HG02588 (cell line): Measurements from ENCODE around the gene NAE1.
"Not testable (repeated sequence)": the region's sequence is repeated elsewhere in the genome, so short reads cannot be mapped to it uniquely, and the experiment has no call there.

Experiments used
- ATAC-seq: cut with Tn5 transposase; IDR thresholded peaks from one replicate; pipeline ENCODE4 v1.9.1; 2021; ENCODE audit warnings: mild to moderate bottlenecking, moderate library complexity; ENCODE audit not compliant: unreplicated experiment

NAE1 gene

DNA sequence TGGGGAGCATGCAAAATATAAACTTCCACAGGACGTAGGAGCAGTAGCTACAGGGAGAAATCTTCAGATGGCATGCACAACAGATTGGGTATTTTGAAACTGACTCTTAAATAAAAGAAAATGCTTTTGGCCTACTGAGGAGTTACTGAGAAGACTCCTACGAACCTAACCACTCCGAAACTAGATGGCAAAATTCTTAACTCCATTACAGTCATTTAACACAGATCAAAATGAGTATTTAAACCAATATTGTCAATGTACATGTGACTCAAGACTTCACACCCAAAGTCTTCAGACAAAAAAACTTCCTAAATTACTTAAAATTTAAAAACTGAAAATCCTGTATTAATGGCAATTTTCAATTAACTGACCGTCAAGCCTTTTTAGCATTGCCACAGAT is 21.0 kb downstream of the NAE1 start:
- ATAC-seq: no peak

GRCh38 chr16:66802159-66802558 is 28.6 kb downstream of the NAE1 start:
- ATAC-seq: no peak

DNA sequence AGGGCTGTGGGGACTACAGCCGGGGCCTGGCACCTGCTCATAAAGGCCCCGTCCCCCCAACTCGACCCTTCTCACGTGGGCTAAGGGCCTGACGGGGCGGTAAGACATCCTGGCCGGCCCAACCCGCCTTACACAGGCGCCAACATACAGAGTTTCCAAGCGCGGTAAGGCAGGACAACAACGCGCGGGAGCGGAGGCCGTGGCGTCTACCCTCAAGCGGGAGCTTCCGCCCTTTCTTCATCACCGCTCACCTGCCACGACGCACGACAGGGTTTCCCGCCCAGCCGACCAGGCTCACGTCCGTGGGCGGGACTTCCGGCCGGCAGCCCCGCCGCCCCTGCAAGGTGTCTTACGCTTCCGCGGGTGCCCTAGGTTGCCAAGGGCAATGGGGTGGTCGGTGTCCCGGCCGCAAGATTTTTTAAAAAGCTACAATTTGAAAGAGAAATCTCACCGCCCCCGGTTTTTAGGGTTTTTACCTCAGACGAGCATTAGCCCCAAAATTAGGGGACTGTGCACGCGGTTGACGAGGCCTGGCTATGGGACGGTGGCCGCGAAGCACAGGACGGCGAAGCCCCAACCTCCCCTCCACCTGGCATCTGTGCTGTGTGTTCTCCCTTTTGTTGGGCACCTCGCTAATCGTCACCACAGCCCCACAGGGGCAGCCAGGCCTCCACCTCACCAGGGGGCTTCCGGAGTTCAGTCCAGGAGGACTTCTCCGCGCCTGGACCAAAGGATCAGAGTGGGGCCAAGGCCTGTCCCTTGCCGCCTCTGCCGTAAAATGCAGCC is 29.3 kb downstream of the NAE1 start, which contains the start of gene TERB1:
TERB1 (minus strand) TSS at position 265 of the 786 bp plus-strand sequence. CDS start 4,786 bp downstream, outside the sequence.
- ATAC-seq: no peak

DNA sequence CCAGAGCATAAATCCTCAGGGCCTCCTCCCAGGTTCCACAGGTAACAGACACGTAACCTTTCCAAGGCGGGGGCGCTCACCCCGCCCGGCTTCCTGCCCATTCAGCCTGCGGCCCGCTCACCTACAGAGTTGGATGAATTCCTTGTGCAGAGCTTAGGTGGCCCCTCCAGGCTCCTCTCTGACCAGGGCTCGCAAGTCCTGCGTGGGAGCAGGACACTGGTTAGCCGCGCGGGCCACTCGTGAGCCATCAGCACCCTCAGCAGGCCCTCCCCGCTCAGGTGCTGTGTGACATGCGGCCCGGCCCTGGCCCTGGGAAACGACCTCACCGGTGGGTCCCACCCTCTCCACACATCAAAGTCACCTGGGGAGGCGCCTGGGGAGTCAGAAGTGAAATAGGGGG is 29.9 kb downstream of the NAE1 start:
- ATAC-seq: no peak

GRCh38 chr16:66798161-66798560 is 32.6 kb downstream of the NAE1 start:
- ATAC-seq: no peak

DNA sequence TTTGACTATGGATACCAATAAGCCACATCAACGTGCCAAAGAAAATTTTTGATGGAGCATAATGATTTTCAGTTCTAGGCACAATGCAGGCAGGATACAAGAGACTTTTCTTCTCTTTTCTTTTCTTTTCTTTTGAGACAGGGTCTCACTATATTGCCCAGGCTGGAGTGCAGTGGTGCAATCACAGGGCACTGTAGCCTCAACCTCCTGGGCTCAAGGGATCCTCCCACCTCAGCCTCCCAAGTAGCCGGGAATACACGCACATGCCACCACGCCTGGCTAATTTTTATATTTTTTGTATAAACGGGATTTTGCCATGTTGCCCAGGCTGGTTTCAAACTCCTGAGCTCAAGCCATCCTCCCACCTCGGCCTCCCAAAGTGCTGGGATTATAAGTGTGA is 36.8 kb downstream of the NAE1 start:
- ATAC-seq: not testable (repeated sequence)

- ATAC-seq: no peak
These were observed 40.5 kb downstream of the NAE1 start for GRCh38 chr16:66790130-66790733.

DNA sequence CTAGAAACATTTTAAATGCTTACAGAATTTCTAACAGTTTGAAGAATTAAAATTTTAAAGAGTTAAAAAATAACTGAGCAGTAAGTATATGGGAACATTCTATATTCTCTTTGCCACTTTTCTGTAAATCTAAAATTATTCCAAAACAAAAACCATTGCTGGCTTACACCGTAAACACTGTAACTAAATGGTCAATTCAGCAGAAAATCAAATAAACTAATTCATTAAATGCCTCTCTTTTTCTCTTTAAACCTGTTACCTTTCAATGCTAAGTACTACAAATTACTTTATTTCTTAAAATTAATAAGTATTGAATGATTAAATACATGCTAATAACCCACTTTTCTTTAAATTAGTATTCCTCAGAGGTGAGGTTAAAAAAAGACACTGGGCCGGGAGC is 43.3 kb downstream of the NAE1 start:
- ATAC-seq: no peak

DNA sequence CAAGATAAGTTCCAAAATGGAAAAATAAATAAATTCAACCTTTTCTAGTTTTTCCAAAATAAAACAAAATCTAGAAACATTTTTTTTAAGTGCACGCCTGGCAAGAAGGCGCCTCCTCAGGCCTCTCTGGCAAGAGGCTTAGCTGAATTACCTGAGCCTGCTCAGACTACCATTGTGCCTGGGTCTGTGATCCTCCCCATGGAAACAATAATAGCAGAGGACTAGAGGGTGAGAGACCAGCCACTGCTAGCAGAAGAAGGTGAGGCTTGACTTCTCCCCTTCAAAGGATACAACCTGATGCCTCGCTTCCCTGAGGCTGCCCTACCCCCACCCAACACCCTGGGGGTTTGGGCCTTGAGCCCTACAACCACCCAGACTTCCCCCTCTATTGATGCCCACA is 44.2 kb downstream of the NAE1 start:
- no peak for ATAC-seq

- ATAC-seq: no peak
These were observed 54.3 kb downstream of the NAE1 start for GRCh38 chr16:66776457-66776856.

- no peak for ATAC-seq
These were observed 55.8 kb downstream of the NAE1 start for GRCh38 chr16:66774981-66775380.

DNA sequence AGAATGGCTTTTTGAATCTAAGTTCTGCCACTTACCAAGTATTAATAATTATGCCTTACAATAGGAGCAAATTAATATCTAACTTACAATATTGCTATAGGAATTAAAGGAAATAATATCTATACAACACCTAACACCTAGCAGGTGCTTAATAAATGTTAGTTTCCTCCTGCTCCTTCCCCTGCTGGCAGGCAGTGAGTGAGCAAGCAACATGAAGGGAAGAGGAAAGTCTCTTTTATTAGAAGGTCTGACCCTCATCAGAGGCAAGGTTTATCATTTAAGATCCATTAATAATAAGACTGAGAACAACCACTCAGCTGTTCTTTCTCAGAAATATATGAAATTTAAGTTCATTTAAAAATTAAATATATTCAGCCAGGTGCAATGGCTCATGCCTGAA is 72.7 kb downstream of the NAE1 start:
- ATAC-seq: no peak

GRCh38 chr16:66754819-66755218 is 76.0 kb downstream of the NAE1 start:
- ATAC-seq: no peak

GRCh38 chr16:66754211-66754610 is 76.6 kb downstream of the NAE1 start:
- ATAC-seq: no peak

DNA sequence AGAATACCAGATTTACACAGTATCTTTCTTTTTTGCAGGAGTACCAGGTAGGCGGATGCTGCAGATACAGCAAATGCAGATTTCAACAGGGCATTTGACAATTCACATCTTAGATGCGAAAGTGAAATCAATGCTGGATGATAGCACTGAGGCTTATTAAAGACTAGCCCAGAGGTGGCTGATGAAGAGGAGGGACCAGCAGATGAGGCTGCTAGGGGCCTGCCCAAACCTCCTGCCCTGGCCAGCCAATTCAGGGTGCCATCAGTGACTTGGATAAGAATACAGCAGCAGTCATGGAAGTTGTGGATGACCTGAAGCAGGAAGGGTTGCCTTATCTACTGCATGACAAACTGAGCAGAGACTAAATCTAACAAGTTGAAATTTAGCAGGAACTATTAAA is 77.8 kb downstream of the NAE1 start:
- ATAC-seq: no peak
